ENCODE results near the gene IRF2BPL. TPM values are rescaled to one million over a fixed set of nuclear protein-coding genes. Genes with fewer than 3 reads are reported as not detected.
A peak's percentile ranks its signal among the peaks of the same experiment; 100 is the strongest.
"Not testable (repeated sequence)": the region's sequence is repeated elsewhere in the genome, so short reads cannot be mapped to it uniquely, and the experiment has no call there.

The IRF2BPL gene
- total RNA-seq, 2 experiments from 2014 or later, result 70.9 to 71.8 TPM

GRCh38 chr14:77024171-77024691, 4.3 kb downstream of the IRF2BPL start:
- Mint-ChIP-seq H3K9me3 (no peaks in the 10 kb centered on the region), H3K4me1 (ENCODE audit: low read depth) (peaks cover 45% of the 10 kb centered on the region), H3K36me3 (ENCODE audit: low read depth) (peaks cover 35% of the 10 kb centered on the region), H3K27me3 (no peaks in the 10 kb centered on the region), H3K4me3 (peak overlapping the region; percentile 90), H3K27ac (peak overlapping the region; percentile 90)
- H3K4me1 ChIP-seq (ENCODE audit: insufficient read depth, low read length), result peaks cover 60% of the 10 kb centered on the region
- H3K27ac ChIP-seq (ENCODE audit: low read depth in 1 of 2, low read length in 2 of 2), result no peak overlapping the region
- intact Hi-C loops (cut with DNase I, micrococcal nuclease), result no loop called here
- CTCF ChIA-PET, result interaction anchor here (0.6 to 2.1 kb wide), 10 partner anchors 8 to 148 kb away, joined by 3 to 13 read pairs (median 6); no protein-coding TSS in a partner anchor
- no peak for TF ChIP-seq CTCF (IDR thresholded peaks at IDR 0.05)
- H3K9me3 ChIP-seq (ENCODE audit: control insufficient read depth in 1 of 2, insufficient read depth in 1 of 2, low read length in 2 of 2), result no peaks in the 10 kb centered on the region
- DNase-seq (peak; percentile 44 to 87 (median 60)), ATAC-seq (ENCODE audit: poor library complexity) (no peak)
- peak overlapping the region; percentile 17 for H3K4me3 ChIP-seq (ENCODE audit: low read length)
- no peaks in the 10 kb centered on the region for H3K27me3 ChIP-seq (ENCODE audit: control insufficient read depth in 1 of 2, insufficient read depth in 2 of 2, low read length in 2 of 2)
- H3K36me3 ChIP-seq (ENCODE audit: insufficient read depth, low read length), result peaks cover 11% of the 10 kb centered on the region
- POLR2A ChIA-PET, result interaction anchor here (0.8 to 2.5 kb wide), 10 partner anchors 8 to 111 kb away, joined by 3 to 22 read pairs (median 8); no protein-coding TSS in a partner anchor

- ATAC-seq (ENCODE audit: poor library complexity), result no peak
- ChIA-PET CTCF (interaction anchor here (0.8 to 2.1 kb wide), 11 partner anchors 9 to 147 kb away, joined by 3 to 13 read pairs (median 6); no protein-coding TSS in a partner anchor), POLR2A (interaction anchor here (0.6 to 2.5 kb wide), 13 partner anchors 9 to 110 kb away, joined by 3 to 22 read pairs (median 7); no protein-coding TSS in a partner anchor)
- no peak overlapping the region for H3K27ac ChIP-seq (ENCODE audit: low read depth in 1 of 2, low read length in 2 of 2)
- Mint-ChIP-seq H3K27me3 (no peaks in the 10 kb centered on the region), H3K27ac (peak overlapping the region; percentile 90), H3K4me3 (peak overlapping the region; percentile 69), H3K36me3 (ENCODE audit: low read depth) (peaks cover 25% of the 10 kb centered on the region), H3K9me3 (no peaks in the 10 kb centered on the region), H3K4me1 (ENCODE audit: low read depth) (peaks cover 36% of the 10 kb centered on the region)
- DNase-seq, result peak in 1 of 14 experiments; percentile 33
- no peak for TF ChIP-seq CTCF (IDR thresholded peaks at IDR 0.05)
- intact Hi-C loops (cut with DNase I, micrococcal nuclease), result loop anchor here in 1 of 2 experiments (2.0 kb wide), 1 partner anchor 62 kb away; no protein-coding TSS in a partner anchor
- no peaks in the 10 kb centered on the region for H3K27me3 ChIP-seq (ENCODE audit: control insufficient read depth in 1 of 2, insufficient read depth in 2 of 2, low read length in 2 of 2)
- H3K4me3 ChIP-seq (ENCODE audit: low read length), result no peak overlapping the region
- no peaks in the 10 kb centered on the region for H3K9me3 ChIP-seq (ENCODE audit: control insufficient read depth in 1 of 2, insufficient read depth in 1 of 2, low read length in 2 of 2)
- peaks cover 11% of the 10 kb centered on the region for H3K36me3 ChIP-seq (ENCODE audit: insufficient read depth, low read length)
- peaks cover 54% of the 10 kb centered on the region for H3K4me1 ChIP-seq (ENCODE audit: insufficient read depth, low read length)
Measured at GRCh38 chr14:77023001-77023996, 5.2 kb downstream of the IRF2BPL start.

- ChIA-PET CTCF (interaction anchor here (0.9 to 1.1 kb wide), 2 partner anchors 60 to 75 kb away, joined by 3 to 4 read pairs; no protein-coding TSS in a partner anchor), POLR2A (interaction anchor here (0.6 to 1.4 kb wide), 3 partner anchors 15 to 61 kb away, joined by 3 to 6 read pairs (median 6); no protein-coding TSS in a partner anchor)
- no peaks in the 10 kb centered on the region for H3K27me3 Mint-ChIP-seq
- TF ChIP-seq CTCF (IDR thresholded peaks at IDR 0.05), result no peak
- H3K4me3 Mint-ChIP-seq, result peak overlapping the region; percentile 69
- Histone ChIP-seq H3K9me3 (ENCODE audit: control insufficient read depth in 1 of 2, insufficient read depth in 1 of 2, low read length in 2 of 2) (no peaks in the 10 kb centered on the region), H3K4me1 (ENCODE audit: insufficient read depth, low read length) (peaks cover 51% of the 10 kb centered on the region), H3K4me3 (ENCODE audit: low read length) (no peak overlapping the region), H3K36me3 (ENCODE audit: insufficient read depth, low read length) (peaks cover 11% of the 10 kb centered on the region), H3K27me3 (ENCODE audit: control insufficient read depth in 1 of 2, insufficient read depth in 2 of 2, low read length in 2 of 2) (no peaks in the 10 kb centered on the region), H3K27ac (ENCODE audit: low read depth in 1 of 2, low read length in 2 of 2) (no peak overlapping the region)
- H3K9me3 Mint-ChIP-seq, result no peaks in the 10 kb centered on the region
- ATAC-seq (ENCODE audit: poor library complexity) (no peak), DNase-seq (no peak)
- peaks cover 36% of the 10 kb centered on the region for H3K4me1 Mint-ChIP-seq (ENCODE audit: low read depth)
- intact Hi-C loops (cut with DNase I, micrococcal nuclease), result loop anchor here in 1 of 2 experiments (2.0 kb wide), 1 partner anchor 62 kb away; no protein-coding TSS in a partner anchor
- H3K27ac Mint-ChIP-seq, result peak overlapping the region; percentile 90
- H3K36me3 Mint-ChIP-seq (ENCODE audit: low read depth), result peaks cover 25% of the 10 kb centered on the region
Measured at GRCh38 chr14:77022236-77022852, 6.2 kb downstream of the IRF2BPL start.

- H3K4me1 ChIP-seq (ENCODE audit: insufficient read depth, low read length), result peaks cover 44% of the 10 kb centered on the region
- DNase-seq; H3K27me3 ChIP-seq (ENCODE audit: control insufficient read depth in 1 of 2, insufficient read depth in 2 of 2, low read length in 2 of 2); CTCF ChIA-PET; H3K9me3 ChIP-seq (ENCODE audit: control insufficient read depth in 1 of 2, insufficient read depth in 1 of 2, low read length in 2 of 2); intact Hi-C loops (cut with DNase I, micrococcal nuclease); H3K27me3 Mint-ChIP-seq; H3K36me3 ChIP-seq (ENCODE audit: insufficient read depth, low read length); H3K27ac ChIP-seq (ENCODE audit: low read depth in 1 of 2, low read length in 2 of 2); ATAC-seq (ENCODE audit: poor library complexity); H3K9me3 Mint-ChIP-seq; H3K4me3 Mint-ChIP-seq; H3K4me3 ChIP-seq (ENCODE audit: low read length); POLR2A ChIA-PET: not testable (repeated sequence)
- Mint-ChIP-seq H3K4me1 (ENCODE audit: low read depth) (peaks cover 36% of the 10 kb centered on the region), H3K27ac (peak overlapping the region; percentile 90), H3K36me3 (ENCODE audit: low read depth) (peaks cover 25% of the 10 kb centered on the region)
Measured at GRCh38 chr14:77021424-77021823, 7.1 kb downstream of the IRF2BPL start.
